ENCODE results near the gene CCT2. TPM values are rescaled to one million over a fixed set of nuclear protein-coding genes. Genes with fewer than 3 reads are reported as not detected.
A peak's percentile ranks its signal among the peaks of the same experiment; 100 is the strongest.

Gene CCT2
- total and polyA plus RNA-seq, 2 of the 13 experiments (the other 11 are each of a cell fraction or from before 2014, with no cell fraction given) = 209 to 388 TPM

DNA sequence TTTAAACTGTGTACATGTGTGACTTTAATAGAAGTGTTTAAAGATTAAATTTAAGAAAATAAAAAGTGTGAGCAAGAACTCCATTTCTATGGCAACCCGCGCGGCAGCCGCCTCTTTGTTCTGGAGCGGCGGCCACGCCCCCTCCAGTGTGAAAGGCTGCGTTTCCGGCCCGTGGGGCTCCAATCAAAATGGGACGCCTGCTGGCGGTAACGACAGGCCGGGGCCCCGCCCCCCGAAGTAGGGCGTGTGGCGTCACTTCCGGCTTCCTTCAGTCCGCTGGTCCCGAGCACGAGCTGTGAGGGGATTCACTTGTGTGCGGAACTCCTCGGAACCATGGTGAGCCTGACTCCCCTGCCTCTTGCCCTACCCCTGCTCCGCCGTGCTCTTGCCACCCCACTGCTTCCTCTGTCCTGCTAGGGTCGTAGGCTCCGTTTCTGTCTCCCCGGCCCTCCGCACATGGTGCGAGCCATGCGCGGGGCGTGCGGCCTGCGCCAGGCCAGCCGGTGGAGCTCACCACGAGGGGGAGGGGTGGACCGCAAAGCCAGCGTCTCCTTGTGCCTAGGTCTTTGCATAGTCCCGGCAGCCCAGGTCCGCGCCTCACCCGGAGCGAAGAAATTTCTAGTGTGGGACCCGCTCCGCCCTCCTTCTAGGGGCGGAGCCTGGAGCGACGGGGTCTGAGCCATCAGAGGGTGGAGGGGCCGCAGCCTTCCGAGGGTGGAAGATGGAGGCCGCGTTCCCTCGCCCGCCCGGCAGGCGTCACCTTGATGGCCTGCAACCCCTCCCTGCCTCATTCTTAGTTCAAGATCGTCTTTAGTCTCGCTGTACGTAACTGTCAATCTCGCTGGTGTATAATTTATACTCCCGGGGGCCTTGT lies at the start of gene CCT2 (continued):
- TF ChIP-seq, protein P1, sequence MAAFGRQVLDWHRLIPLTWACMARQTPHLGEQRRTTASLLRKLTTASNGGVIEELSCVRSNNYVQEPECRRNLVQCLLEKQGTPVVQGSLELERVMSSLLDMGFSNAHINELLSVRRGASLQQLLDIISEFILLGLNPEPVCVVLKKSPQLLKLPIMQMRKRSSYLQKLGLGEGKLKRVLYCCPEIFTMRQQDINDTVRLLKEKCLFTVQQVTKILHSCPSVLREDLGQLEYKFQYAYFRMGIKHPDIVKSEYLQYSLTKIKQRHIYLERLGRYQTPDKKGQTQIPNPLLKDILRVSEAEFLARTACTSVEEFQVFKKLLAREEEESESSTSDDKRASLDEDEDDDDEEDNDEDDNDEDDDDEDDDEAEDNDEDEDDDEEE (CRISPR knock-in tag; IDR thresholded peaks at IDR 0.05) = peak; percentile 91
- TF ChIP-seq, protein P2, sequence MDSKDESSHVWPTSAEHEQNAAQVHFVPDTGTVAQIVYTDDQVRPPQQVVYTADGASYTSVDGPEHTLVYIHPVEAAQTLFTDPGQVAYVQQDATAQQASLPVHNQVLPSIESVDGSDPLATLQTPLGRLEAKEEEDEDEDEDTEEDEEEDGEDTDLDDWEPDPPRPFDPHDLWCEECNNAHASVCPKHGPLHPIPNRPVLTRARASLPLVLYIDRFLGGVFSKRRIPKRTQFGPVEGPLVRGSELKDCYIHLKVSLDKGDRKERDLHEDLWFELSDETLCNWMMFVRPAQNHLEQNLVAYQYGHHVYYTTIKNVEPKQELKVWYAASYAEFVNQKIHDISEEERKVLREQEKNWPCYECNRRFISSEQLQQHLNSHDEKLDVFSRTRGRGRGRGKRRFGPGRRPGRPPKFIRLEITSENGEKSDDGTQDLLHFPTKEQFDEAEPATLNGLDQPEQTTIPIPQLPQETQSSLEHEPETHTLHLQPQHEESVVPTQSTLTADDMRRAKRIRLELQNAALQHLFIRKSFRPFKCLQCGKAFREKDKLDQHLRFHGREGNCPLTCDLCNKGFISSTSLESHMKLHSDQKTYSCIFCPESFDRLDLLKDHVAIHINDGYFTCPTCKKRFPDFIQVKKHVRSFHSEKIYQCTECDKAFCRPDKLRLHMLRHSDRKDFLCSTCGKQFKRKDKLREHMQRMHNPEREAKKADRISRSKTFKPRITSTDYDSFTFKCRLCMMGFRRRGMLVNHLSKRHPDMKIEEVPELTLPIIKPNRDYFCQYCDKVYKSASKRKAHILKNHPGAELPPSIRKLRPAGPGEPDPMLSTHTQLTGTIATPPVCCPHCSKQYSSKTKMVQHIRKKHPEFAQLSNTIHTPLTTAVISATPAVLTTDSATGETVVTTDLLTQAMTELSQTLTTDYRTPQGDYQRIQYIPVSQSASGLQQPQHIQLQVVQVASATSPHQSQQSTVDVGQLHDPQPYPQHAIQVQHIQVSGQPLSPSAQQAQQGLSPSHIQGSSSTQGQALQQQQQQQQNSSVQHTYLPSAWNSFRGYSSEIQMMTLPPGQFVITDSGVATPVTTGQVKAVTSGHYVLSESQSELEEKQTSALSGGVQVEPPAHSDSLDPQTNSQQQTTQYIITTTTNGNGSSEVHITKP (CRISPR knock-in tag; IDR thresholded peaks at IDR 0.05; ENCODE audit: low read depth) = peak; percentile 87; the same call in 1 of the 2 replicates
- TF ChIP-seq MTF2 (CRISPR knock-in tag; IDR thresholded peaks at IDR 0.05; ENCODE audit: borderline replicate concordance) = peak; percentile 45; the same call in 1 of the 2 replicates
- peak; percentile 24; the same call in 1 of the 2 replicates for TF ChIP-seq ESRRA (CRISPR knock-in tag; IDR thresholded peaks at IDR 0.05; ENCODE audit: low read depth)
- TF ChIP-seq ZNF468 (CRISPR knock-in tag; IDR thresholded peaks at IDR 0.05) = peak; percentile 93; the same call in 1 of the 2 replicates
- TF ChIP-seq, protein P3, sequence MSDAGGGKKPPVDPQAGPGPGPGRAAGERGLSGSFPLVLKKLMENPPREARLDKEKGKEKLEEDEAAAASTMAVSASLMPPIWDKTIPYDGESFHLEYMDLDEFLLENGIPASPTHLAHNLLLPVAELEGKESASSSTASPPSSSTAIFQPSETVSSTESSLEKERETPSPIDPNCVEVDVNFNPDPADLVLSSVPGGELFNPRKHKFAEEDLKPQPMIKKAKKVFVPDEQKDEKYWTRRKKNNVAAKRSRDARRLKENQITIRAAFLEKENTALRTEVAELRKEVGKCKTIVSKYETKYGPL (CRISPR knock-in tag; IDR thresholded peaks at IDR 0.05) = peak; percentile 73
- TF ChIP-seq, protein P4, sequence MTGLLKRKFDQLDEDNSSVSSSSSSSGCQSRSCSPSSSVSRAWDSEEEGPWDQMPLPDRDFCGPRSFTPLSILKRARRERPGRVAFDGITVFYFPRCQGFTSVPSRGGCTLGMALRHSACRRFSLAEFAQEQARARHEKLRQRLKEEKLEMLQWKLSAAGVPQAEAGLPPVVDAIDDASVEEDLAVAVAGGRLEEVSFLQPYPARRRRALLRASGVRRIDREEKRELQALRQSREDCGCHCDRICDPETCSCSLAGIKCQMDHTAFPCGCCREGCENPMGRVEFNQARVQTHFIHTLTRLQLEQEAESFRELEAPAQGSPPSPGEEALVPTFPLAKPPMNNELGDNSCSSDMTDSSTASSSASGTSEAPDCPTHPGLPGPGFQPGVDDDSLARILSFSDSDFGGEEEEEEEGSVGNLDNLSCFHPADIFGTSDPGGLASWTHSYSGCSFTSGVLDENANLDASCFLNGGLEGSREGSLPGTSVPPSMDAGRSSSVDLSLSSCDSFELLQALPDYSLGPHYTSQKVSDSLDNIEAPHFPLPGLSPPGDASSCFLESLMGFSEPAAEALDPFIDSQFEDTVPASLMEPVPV (CRISPR knock-in tag; IDR thresholded peaks at IDR 0.05) = peak; percentile 85; the same call in 1 of the 2 replicates
- peak; percentile 74; the same call in 1 of the 2 replicates for TF ChIP-seq ZBTB7B (CRISPR knock-in tag; IDR thresholded peaks at IDR 0.05)
- TF ChIP-seq DMAP1 (CRISPR knock-in tag; IDR thresholded peaks at IDR 0.05) = peak; percentile 99
- TF ChIP-seq ZNF629 (CRISPR knock-in tag; conservative IDR thresholded peaks at IDR 0.05) = 0 out of 2 replicates have a peak, but pooled peaks have one; percentile 46
- TF ChIP-seq, protein P5, sequence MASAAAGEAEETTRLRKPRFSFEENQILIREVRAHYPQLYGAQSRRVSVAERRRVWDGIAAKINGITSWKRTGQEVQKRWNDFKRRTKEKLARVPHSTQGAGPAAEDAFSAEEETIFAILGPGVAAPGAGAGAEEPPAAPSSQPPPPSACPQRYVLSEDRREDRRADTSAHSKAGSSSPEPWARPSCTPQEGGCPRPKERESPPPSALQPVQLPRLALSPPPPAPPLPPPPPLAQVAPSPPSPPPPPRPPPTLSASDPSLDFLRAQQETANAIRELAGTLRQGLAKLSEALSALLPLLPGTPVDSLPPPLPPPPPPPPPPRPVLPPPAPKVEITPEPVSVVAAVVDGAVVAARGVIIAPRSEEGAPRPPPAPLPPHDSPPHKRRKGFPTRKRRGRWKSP (CRISPR knock-in tag; IDR thresholded peaks at IDR 0.05) = peak; percentile 78
- TF ChIP-seq KLF11 (CRISPR knock-in tag; IDR thresholded peaks at IDR 0.05) = 0 out of 2 replicates have a peak, but pooled peaks have one; percentile 64
- TF ChIP-seq GLI4 (CRISPR knock-in tag; IDR thresholded peaks at IDR 0.05; ENCODE audit: borderline replicate concordance) = peak; percentile 91; the same call in 1 of the 2 replicates
- peak; percentile 87 for TF ChIP-seq MED8 (CRISPR knock-in tag; IDR thresholded peaks at IDR 0.05; ENCODE audit: insufficient replicate concordance)
- TF ChIP-seq, protein P6, sequence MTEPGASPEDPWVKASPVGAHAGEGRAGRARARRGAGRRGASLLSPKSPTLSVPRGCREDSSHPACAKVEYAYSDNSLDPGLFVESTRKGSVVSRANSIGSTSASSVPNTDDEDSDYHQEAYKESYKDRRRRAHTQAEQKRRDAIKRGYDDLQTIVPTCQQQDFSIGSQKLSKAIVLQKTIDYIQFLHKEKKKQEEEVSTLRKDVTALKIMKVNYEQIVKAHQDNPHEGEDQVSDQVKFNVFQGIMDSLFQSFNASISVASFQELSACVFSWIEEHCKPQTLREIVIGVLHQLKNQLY (CRISPR knock-in tag; IDR thresholded peaks at IDR 0.05) = peak; percentile 44; the same call in 1 of the 2 replicates
- TF ChIP-seq, protein P7, sequence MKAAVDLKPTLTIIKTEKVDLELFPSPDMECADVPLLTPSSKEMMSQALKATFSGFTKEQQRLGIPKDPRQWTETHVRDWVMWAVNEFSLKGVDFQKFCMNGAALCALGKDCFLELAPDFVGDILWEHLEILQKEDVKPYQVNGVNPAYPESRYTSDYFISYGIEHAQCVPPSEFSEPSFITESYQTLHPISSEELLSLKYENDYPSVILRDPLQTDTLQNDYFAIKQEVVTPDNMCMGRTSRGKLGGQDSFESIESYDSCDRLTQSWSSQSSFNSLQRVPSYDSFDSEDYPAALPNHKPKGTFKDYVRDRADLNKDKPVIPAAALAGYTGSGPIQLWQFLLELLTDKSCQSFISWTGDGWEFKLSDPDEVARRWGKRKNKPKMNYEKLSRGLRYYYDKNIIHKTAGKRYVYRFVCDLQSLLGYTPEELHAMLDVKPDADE (CRISPR knock-in tag; IDR thresholded peaks at IDR 0.05) = peak; percentile 83; the same call in 1 of the 2 replicates
